Liver (tissue), 3 donors: ENCODE data around the gene DPEP2.

Experiments used
- CTCF ChIP-seq: fragments of 150-350 bp; IDR thresholded peaks from 2 replicates; pipeline ENCODE4 v1.5.1; 2017; ENCODE audit warnings: improper control_type of control experiment, low read depth, low read length; ENCODE audit not compliant: missing input control
- MAX ChIP-seq: IDR thresholded peaks from 2 replicates; pipeline ENCODE4 v1.6.1; 2016; ENCODE audit warnings: antibody characterized with exemption
- REST ChIP-seq: IDR thresholded peaks from 2 replicates; pipeline ENCODE4 v1.6.1; 2016; ENCODE audit warnings: antibody characterized with exemption, mild to moderate bottlenecking
- RXRA ChIP-seq, 2 donors: IDR thresholded peaks; 2 replicates each; pipeline ENCODE4 v1.6.1; 2017 to 2018; ENCODE audit warnings: antibody characterized with exemption in 2 of 2, mild to moderate bottlenecking in 1 of 2
- SP1 ChIP-seq: IDR thresholded peaks from 2 replicates; pipeline ENCODE4 v1.6.1; 2018; ENCODE audit warnings: antibody characterized with exemption, mild to moderate bottlenecking
- donor health status: healthy.
- donor health status: healthy.

- TF ChIP-seq CTCF: peak; percentile 58
- no peak for TF ChIP-seq MAX
- TF ChIP-seq SP1: no peak
- TF ChIP-seq RXRA (IDR thresholded peaks at IDR 0.05): peak; percentile 86 to 98
- TF ChIP-seq REST: no peak
Measured at GRCh38 chr16:67942200-67942509, 57.1 kb downstream of the DPEP2 start.
